ENCODE results near the gene UGT2B7.
"Not testable (repeated sequence)": the region's sequence is repeated elsewhere in the genome, so short reads cannot be mapped to it uniquely, and the experiment has no call there.

The UGT2B7 gene

GRCh38 chr4:69088473-69088872 lies 7.8 kb upstream of the UGT2B7 start:
- no peak for DNase-seq

GRCh38 chr4:69089388-69089787 lies 6.9 kb upstream of the UGT2B7 start:
- no peak for DNase-seq

GRCh38 chr4:69092190-69092589 lies 4.1 kb upstream of the UGT2B7 start:
- peak; percentile 28 for DNase-seq

- DNase-seq = no peak
Observed at GRCh38 chr4:69092980-69093568, 3.2 kb upstream of the UGT2B7 start.

- DNase-seq = no peak
Observed at GRCh38 chr4:69093681-69094080, 2.6 kb upstream of the UGT2B7 start.

GRCh38 chr4:69095301-69095731 lies 958 bp upstream of the UGT2B7 start:
- peak; percentile 11 for DNase-seq

- no peak for DNase-seq
Observed at GRCh38 chr4:69096810-69097209, 536 bp downstream of the UGT2B7 start.

- no peak for DNase-seq
Observed at GRCh38 chr4:69098470-69098869, 2.2 kb downstream of the UGT2B7 start.

GRCh38 chr4:69099910-69100309 lies 3.6 kb downstream of the UGT2B7 start:
- DNase-seq = no peak

GRCh38 chr4:69102668-69103067 lies 6.4 kb downstream of the UGT2B7 start:
- DNase-seq = not testable (repeated sequence)

- DNase-seq = no peak
Observed at GRCh38 chr4:69104719-69105275, 8.5 kb downstream of the UGT2B7 start.

GRCh38 chr4:69115151-69115850 lies 19.0 kb downstream of the UGT2B7 start:
- DNase-seq = not testable (repeated sequence)

- DNase-seq = no peak
Observed at GRCh38 chr4:69115851-69116213, 19.6 kb downstream of the UGT2B7 start.

GRCh38 chr4:69116645-69117321 lies 20.5 kb downstream of the UGT2B7 start:
- no peak for DNase-seq

- no peak for DNase-seq
Observed at GRCh38 chr4:69120870-69121269, 24.6 kb downstream of the UGT2B7 start.

- DNase-seq = no peak
Observed at GRCh38 chr4:69122476-69122875, 26.2 kb downstream of the UGT2B7 start.

GRCh38 chr4:69124941-69125340 lies 28.7 kb downstream of the UGT2B7 start:
- DNase-seq = no peak

GRCh38 chr4:69126024-69126423 lies 29.8 kb downstream of the UGT2B7 start:
- DNase-seq = no peak

GRCh38 chr4:69133993-69134392 lies 37.7 kb downstream of the UGT2B7 start:
- DNase-seq = no peak

- no peak for DNase-seq
Observed at GRCh38 chr4:69134471-69134870, 38.2 kb downstream of the UGT2B7 start.

- DNase-seq = no peak
Observed at GRCh38 chr4:69141320-69141719, 45.0 kb downstream of the UGT2B7 start.

- DNase-seq = no peak
Observed at GRCh38 chr4:69147334-69147733, 51.1 kb downstream of the UGT2B7 start.

GRCh38 chr4:69154021-69154420 lies 57.7 kb downstream of the UGT2B7 start:
- no peak for DNase-seq

GRCh38 chr4:69156913-69157312 lies 60.6 kb downstream of the UGT2B7 start:
- no peak for DNase-seq

Measured in fibroblast of skin of scalp (primary cell).